Smooth muscle cell (in vitro differentiated cells): Measurements from ENCODE around the gene AOAH. TPM values are rescaled to one million over a fixed set of nuclear protein-coding genes. Genes with fewer than 3 reads are reported as not detected.
"Not testable (repeated sequence)": the region's sequence is repeated elsewhere in the genome, so short reads cannot be mapped to it uniquely, and the experiment has no call there.

Experiments
- DNase-seq: peaks from one replicate; lab custom pipeline; 2025; ENCODE audit not compliant: unreplicated experiment; lab: John Stamatoyannopoulos, UW
- H2AFZ ChIP-seq: fragments of 200-600 bp; sonication (generic); 2 replicates; pipeline ENCODE4 v1.6.0; 2016; ENCODE audit warnings: antibody characterized with exemption, low read depth, mild to moderate bottlenecking
- H3F3A ChIP-seq: fragments of 200-600 bp; sonication (generic); 2 replicates; pipeline ENCODE4 v1.6.0; 2017; ENCODE audit warnings: antibody characterized with exemption, low read depth
- H3K27ac ChIP-seq: fragments of 200-600 bp; sonication (generic); 2 replicates; pipeline ENCODE4 v1.5.1; 2016; ENCODE audit warnings: low read depth, mild to moderate bottlenecking
- H3K27me3 ChIP-seq: fragments of 200-600 bp; sonication (generic); 2 replicates; pipeline ENCODE4 v1.6.1; 2016; ENCODE audit warnings: low read depth, mild to moderate bottlenecking
- H3K36me3 ChIP-seq: fragments of 200-600 bp; sonication (generic); 2 replicates; pipeline ENCODE4 v1.5.1; 2016; ENCODE audit warnings: low read depth
- H3K4me1 ChIP-seq: fragments of 200-600 bp; sonication (generic); 2 replicates; pipeline ENCODE4 v1.5.1; 2016; ENCODE audit warnings: low read depth
- H3K4me2 ChIP-seq: fragments of 200-600 bp; sonication (generic); 2 replicates; pipeline ENCODE4 v1.6.0; 2016; ENCODE audit warnings: mild to moderate bottlenecking
- H3K4me3 ChIP-seq: fragments of 200-600 bp; sonication (generic); 2 replicates; pipeline ENCODE4 v1.5.1; 2016; ENCODE audit warnings: mild to moderate bottlenecking
- H3K79me2 ChIP-seq: fragments of 200-600 bp; sonication (generic); 2 replicates; pipeline ENCODE4 v1.6.0; 2016; ENCODE audit warnings: low read depth, mild to moderate bottlenecking
- H3K9ac ChIP-seq: fragments of 200-600 bp; sonication (generic); 2 replicates; pipeline ENCODE4 v1.6.0; 2016; ENCODE audit warnings: low read depth
- H3K9me3 ChIP-seq: fragments of 200-600 bp; sonication (generic); replicated peaks from 2 replicates; pipeline ENCODE4 v1.5.1; 2016; ENCODE audit warnings: low read depth
- H4K20me1 ChIP-seq: fragments of 200-600 bp; sonication (generic); 2 replicates; pipeline ENCODE4 v1.6.0; 2016; ENCODE audit warnings: low read depth
- CTCF ChIP-seq: fragments of 200-600 bp; sonication (generic); IDR thresholded peaks from 2 replicates; pipeline ENCODE4 v1.5.1; 2017; ENCODE audit warnings: borderline replicate concordance, mild to moderate bottlenecking, antibody characterized with exemption; ENCODE audit not compliant: insufficient read depth, poor library complexity, severe bottlenecking
- WGBS: methylation state at CpG from one replicate; pipeline ENCODE4 v1.1.7; 2016; ENCODE audit warnings: low lambda C conversion rate; 5-methylcytosine and 5-hydroxymethylcytosine counted together
- polyA plus RNA-seq: library from polyadenylated mRNA; unstranded; fragments of >200 nt; fragmentation: Nextera tagmentation; extraction: Ambion mirVana; gene quantifications from 2 replicates; pipeline ENCODE4 v1.2.1, GENCODE V29; 2016
- total RNA-seq: library from RNA; depleted of rRNA; stranded (reverse); fragments of >200 nt; gene quantifications from 2 replicates; pipeline ENCODE4 v1.2.3, GENCODE V29; 2014

The AOAH gene
- total and polyA plus RNA-seq, 2 experiments from 2014 or later = not detected

GRCh38 chr7:36496576-36496975, 227.7 kb downstream of the AOAH start:
- 69% methylated on average over 6 of the region's 6 CpGs for WGBS
- Histone ChIP-seq H3K4me3 (no peak overlapping the region), H3K36me3 (no peaks in the 10 kb centered on the region), H3K27ac (peak overlapping the region; percentile 58), H3K27me3 (no peaks in the 10 kb centered on the region), H2AFZ (no peak overlapping the region), H4K20me1 (no peaks in the 10 kb centered on the region), H3K9me3 (no peaks in the 10 kb centered on the region), H3K4me2 (peak overlapping the region; percentile 60), H3K9ac (no peak overlapping the region), H3F3A (no peaks in the 10 kb centered on the region), H3K79me2 (no peaks in the 10 kb centered on the region), H3K4me1 (peaks cover 13% of the 10 kb centered on the region)
- no peak for TF ChIP-seq CTCF
- DNase-seq = no peak

GRCh38 chr7:36491317-36491716, 233.0 kb downstream of the AOAH start:
- Histone ChIP-seq H3K4me1 (no peaks in the 10 kb centered on the region), H3K36me3 (no peaks in the 10 kb centered on the region), H3K9me3 (no peaks in the 10 kb centered on the region), H3K4me3 (no peak overlapping the region), H3K9ac (no peak overlapping the region), H2AFZ (no peak overlapping the region), H3K27ac (no peak overlapping the region), H4K20me1 (no peaks in the 10 kb centered on the region), H3F3A (no peaks in the 10 kb centered on the region), H3K27me3 (no peaks in the 10 kb centered on the region), H3K79me2 (no peaks in the 10 kb centered on the region), H3K4me2 (no peak overlapping the region)
- DNase-seq = no peak
- TF ChIP-seq CTCF = no peak
- WGBS = 89% methylated on average over 3 of the region's 3 CpGs

- Histone ChIP-seq H3F3A (no peaks in the 10 kb centered on the region), H4K20me1 (no peaks in the 10 kb centered on the region), H2AFZ (no peak overlapping the region), H3K27me3 (no peaks in the 10 kb centered on the region), H3K4me2 (no peak overlapping the region), H3K4me3 (no peak overlapping the region), H3K9me3 (no peaks in the 10 kb centered on the region), H3K27ac (no peak overlapping the region), H3K9ac (no peak overlapping the region), H3K79me2 (no peaks in the 10 kb centered on the region), H3K36me3 (no peaks in the 10 kb centered on the region), H3K4me1 (no peaks in the 10 kb centered on the region)
- no peak for DNase-seq
- no peak for TF ChIP-seq CTCF
- WGBS = 92% methylated on average over 3 of the region's 3 CpGs
Observed at GRCh38 chr7:36490419-36490830, 233.9 kb downstream of the AOAH start.

GRCh38 chr7:36488672-36489071, 235.6 kb downstream of the AOAH start:
- not testable (repeated sequence) for H3K79me2 ChIP-seq, H3K27ac ChIP-seq, H3K4me3 ChIP-seq, H3K4me2 ChIP-seq, H3K9me3 ChIP-seq, DNase-seq, H3F3A ChIP-seq, H2AFZ ChIP-seq, H3K4me1 ChIP-seq, H3K36me3 ChIP-seq, H3K27me3 ChIP-seq, H3K9ac ChIP-seq, H4K20me1 ChIP-seq
- WGBS = 94% methylated on average over 5 of the region's 5 CpGs
